ENCODE data around the gene HYKK. TPM values are rescaled to one million over a fixed set of nuclear protein-coding genes. Genes with fewer than 3 reads are reported as not detected.

Gene HYKK
- total and polyA plus RNA-seq, 2 of the 8 experiments (the other 6 are each of a cell fraction or from before 2014, with no cell fraction given) = 2.0 to 3.7 TPM

DNA sequence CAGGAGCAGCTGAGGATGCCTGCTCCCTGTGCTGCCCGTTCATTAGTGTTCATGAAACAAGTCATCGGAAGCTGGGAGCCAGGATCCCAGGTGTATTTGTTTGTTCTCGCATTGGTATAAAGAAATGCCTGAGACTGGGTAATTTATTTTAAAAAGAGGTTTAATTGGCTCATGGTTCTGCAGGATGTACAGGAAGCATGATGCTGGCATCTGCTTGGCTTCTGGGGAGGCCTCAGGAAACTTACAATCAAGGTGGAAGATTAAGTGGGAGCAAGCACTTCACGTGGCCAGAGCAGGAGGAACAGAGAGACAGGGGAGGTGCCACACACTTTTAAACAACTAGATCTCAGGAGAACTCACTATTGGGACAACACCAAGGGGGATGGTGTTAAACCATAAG lies 5.5 kb upstream of the HYKK start:
- TF ChIP-seq RAD21 (IDR thresholded peaks at IDR 0.05 in 1 of 2, conservative IDR thresholded peaks at IDR 0.05 in 1 of 2; ENCODE audit: low read depth in 2 of 2, low read length in 2 of 2) (no peak), CREB1 (IDR thresholded peaks at IDR 0.05) (no peak), E2F6 (IDR thresholded peaks at IDR 0.05) (no peak), TAF1 (IDR thresholded peaks at IDR 0.05; ENCODE audit: low read depth, low read length) (no peak), GTF2F1 (IDR thresholded peaks at IDR 0.05; ENCODE audit: borderline replicate concordance, low read depth, low read length) (no peak), POLR2AphosphoS5 (IDR thresholded peaks at IDR 0.05; ENCODE audit: low read depth, low read length) (no peak)
- no peak for DNase-seq (ENCODE audit: low read depth in 1 of 2, low spot score in 2 of 2)
- Histone ChIP-seq H2BK12ac (ENCODE audit: low read depth, low read length) (no peak overlapping the region), H2BK20ac (ENCODE audit: low read length) (no peak overlapping the region), H3K36me3 (ENCODE audit: control insufficient read depth in 2 of 4, insufficient read depth in 4 of 4, low read length in 3 of 4) (peaks cover 3 to 26% (median 20%) of the 10 kb centered on the region in 4 experiments; a peak in 5 of 8 replicates), H4K91ac (replicated peaks; ENCODE audit: insufficient read length, low read length) (no peak overlapping the region), H3K4me3 (ENCODE audit: extremely low read depth in 1 of 4, insufficient read depth in 2 of 4, low read depth in 3 of 4, low read length in 4 of 4) (no peak overlapping the region), H3K23ac (ENCODE audit: insufficient read length) (no peak overlapping the region), H3K14ac (ENCODE audit: insufficient read length) (no peak overlapping the region), H4K5ac (ENCODE audit: insufficient read length, low read depth, low read length) (no peak overlapping the region), H3K27me3 (replicated peaks in 1 of 4; ENCODE audit: control insufficient read depth in 3 of 4, extremely low read depth in 1 of 4, insufficient read depth in 3 of 4, low read length in 3 of 4) (no peaks in the 10 kb centered on the region), H3K4me2 (ENCODE audit: insufficient read depth in 1 of 2, low read depth in 2 of 2, low read length in 2 of 2) (no peak overlapping the region), H2AK5ac (ENCODE audit: low read depth, low read length) (no peak overlapping the region), H4K20me1 (replicated peaks in 1 of 2; ENCODE audit: control insufficient read depth in 1 of 2, insufficient read depth in 2 of 2, low read length in 2 of 2) (no peaks in the 10 kb centered on the region), H3K4ac (replicated peaks; ENCODE audit: insufficient read length, low read depth, low read length) (no peak overlapping the region), H3K56ac (replicated peaks; ENCODE audit: insufficient read length, low read depth, low read length) (no peak overlapping the region), H3K4me1 (replicated peaks in 1 of 4; ENCODE audit: control insufficient read depth in 3 of 4, insufficient read depth in 4 of 4, low read length in 3 of 4) (no peaks in the 10 kb centered on the region), H3K18ac (ENCODE audit: extremely low read depth, low read length) (no peak overlapping the region), H3K79me2 (ENCODE audit: control insufficient read depth in 1 of 2, insufficient read depth in 2 of 2, low read length in 2 of 2) (no peaks in the 10 kb centered on the region), H3K9ac (replicated peaks in 1 of 4; ENCODE audit: extremely low read depth in 1 of 4, low read depth in 3 of 4, low read length in 3 of 4) (no peak overlapping the region), H3K27ac (ENCODE audit: low read depth, low read length) (no peak overlapping the region), H2BK120ac (replicated peaks; ENCODE audit: low read depth, low read length) (no peak overlapping the region), H4K8ac (ENCODE audit: extremely low read depth, insufficient read depth, low read length) (no peak overlapping the region), H3K9me3 (ENCODE audit: insufficient read depth in 2 of 2, low read depth in 1 of 2, low read length in 1 of 2) (peaks cover 0 to 3% of the 10 kb centered on the region in 2 experiments; a peak in 2 of 4 replicates), H2BK15ac (ENCODE audit: low read length) (no peak overlapping the region), H2BK5ac (ENCODE audit: low read depth, low read length) (no peak overlapping the region), H3K23me2 (ENCODE audit: low read depth, low read length) (peaks cover under 1% of the 10 kb centered on the region; the same call in 1 of the 2 replicates), H3K79me1 (ENCODE audit: low read depth, low read length) (no peaks in the 10 kb centered on the region), H2AFZ (ENCODE audit: low read length) (no peak overlapping the region)
- no peak for FAIRE-seq
- ChIA-PET CTCF (ENCODE audit: partially characterized antibody) (no interaction called here), POLR2A (ENCODE audit: partially characterized antibody) (no interaction called here)
- 93% methylated on average over 4 of the region's 4 CpGs; no CpG with 5 or more reads in 1 of the 2 experiments for WGBS, 2 experiments (ENCODE audit: extremely low coverage in 1 of 2, insufficient coverage in 1 of 2, insufficient read length in 1 of 2, insufficient replicate concordance in 2 of 2, low coverage in 1 of 2, low lambda C conversion rate in 2 of 2, missing lambda C conversion rate in 1 of 2)
